Measurements from ENCODE around the gene RPS21. TPM values are rescaled to one million over a fixed set of nuclear protein-coding genes. Genes with fewer than 3 reads are reported as not detected.

The RPS21 gene
- polyA plus RNA-seq, 12 donors = 692 to 1,144 (median 1,032) TPM; not detected in 1

GRCh38 chr20:62374331-62375152 lies 12.4 kb upstream of the RPS21 start:
- DNase-seq = no peak

- DNase-seq = no peak
These were observed 10.5 kb upstream of the RPS21 start for GRCh38 chr20:62376112-62377063.

GRCh38 chr20:62377064-62377461 lies 9.8 kb upstream of the RPS21 start:
- no peak for DNase-seq

- no peak for DNase-seq
These were observed 9.2 kb upstream of the RPS21 start for GRCh38 chr20:62377615-62378178.

DNA sequence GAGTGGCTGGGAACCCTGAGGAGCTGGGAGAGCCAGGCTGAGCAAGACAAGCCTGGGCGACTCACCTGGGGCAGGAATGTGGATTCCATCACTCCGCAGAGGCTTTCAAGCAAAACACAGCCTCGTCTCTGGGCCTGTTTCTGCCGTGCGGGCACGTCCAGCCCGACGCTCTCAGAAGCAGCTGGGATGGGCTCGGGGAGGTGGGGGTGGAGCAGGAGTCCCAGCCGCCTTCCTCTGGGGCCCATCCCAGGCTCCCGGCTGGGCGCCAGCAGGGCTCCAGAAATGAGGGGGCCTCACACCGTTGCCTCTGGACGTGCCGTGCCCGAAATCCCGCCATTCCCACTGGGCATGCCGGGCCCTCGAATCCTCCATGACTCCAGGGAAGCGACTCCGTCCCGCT lies 8.7 kb upstream of the RPS21 start:
- DNase-seq = no peak

DNA sequence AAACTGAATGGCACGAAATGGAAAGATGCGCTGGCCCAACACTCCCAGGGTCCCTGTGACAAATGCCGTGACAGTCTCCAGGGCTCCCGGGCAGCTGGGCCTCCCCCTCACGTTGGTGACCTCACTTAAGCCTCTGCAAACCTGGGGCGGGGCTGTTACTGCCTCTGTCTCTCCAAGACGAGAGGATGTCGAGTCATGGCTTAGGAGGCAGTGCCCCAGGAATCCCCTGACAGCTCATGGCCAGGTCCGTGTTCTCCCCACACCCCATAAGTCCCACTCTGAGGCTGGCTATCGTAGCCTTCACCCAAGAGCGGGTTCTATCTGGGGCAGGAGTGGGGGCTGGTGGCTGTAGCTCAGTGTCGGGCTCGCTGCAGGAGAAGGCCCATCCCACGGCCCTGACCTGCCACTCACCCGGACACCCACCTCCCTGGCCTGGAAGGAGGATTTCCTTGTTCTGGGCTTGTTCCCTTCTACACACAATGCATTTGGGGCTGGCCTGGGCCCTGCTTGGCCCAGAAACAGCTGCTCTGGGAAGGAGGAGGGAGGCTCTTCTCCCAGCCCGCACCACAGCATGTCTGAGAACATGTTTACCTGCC lies 5.6 kb upstream of the RPS21 start:
- no peak for DNase-seq

DNA sequence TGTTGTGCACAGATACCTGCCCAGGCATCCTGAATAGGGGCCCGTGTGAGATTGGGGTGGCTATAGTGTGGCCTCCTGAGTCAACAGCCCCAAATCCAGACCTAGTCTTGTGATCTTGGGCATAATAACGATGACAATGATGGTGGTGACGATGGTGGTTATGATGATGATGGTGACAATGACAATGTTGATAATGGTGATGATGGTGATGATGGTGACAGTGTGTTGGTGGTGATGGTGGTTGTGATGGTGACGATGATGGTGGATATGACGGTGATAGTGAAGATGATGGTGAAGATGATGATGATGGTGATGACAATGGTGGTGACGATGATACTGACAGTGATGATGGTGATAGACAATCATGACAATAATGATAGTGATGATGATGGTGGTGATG lies 5.1 kb upstream of the RPS21 start:
- DNase-seq = no peak

GRCh38 chr20:62382306-62383198 lies 4.4 kb upstream of the RPS21 start:
- DNase-seq = peak; percentile 70

DNA sequence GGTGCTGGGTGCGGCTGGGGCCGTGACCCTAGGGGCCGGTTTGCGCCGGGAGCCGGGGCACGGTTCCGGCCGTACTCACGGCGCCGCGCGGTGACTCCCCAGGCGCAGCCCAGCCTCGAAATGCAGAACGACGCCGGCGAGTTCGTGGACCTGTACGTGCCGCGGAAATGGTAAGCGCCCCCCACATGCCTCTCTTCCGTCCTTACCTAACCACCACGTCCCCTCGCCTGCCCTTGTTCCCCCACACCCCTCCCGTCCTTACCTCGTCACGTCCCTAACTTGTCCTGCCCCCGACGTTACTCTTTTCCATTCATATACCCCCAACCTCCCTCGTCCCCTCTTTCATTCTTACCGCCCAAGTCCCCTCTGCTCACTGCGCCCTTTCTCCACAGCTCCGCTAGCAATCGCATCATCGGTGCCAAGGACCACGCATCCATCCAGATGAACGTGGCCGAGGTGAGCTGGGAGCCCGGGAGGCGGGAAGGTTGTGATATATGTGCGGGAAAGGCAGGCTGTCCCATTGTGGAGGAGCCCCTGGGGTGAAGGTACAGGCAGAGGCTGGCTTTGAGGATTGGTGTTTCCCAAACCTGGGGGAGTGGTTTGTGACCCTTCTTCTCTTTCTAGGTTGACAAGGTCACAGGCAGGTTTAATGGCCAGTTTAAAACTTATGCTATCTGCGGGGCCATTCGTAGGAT lies 463 bp downstream of the RPS21 start:
- DNase-seq = no peak

- no peak for DNase-seq
These were observed 1.2 kb downstream of the RPS21 start for GRCh38 chr20:62387933-62388635.

DNA sequence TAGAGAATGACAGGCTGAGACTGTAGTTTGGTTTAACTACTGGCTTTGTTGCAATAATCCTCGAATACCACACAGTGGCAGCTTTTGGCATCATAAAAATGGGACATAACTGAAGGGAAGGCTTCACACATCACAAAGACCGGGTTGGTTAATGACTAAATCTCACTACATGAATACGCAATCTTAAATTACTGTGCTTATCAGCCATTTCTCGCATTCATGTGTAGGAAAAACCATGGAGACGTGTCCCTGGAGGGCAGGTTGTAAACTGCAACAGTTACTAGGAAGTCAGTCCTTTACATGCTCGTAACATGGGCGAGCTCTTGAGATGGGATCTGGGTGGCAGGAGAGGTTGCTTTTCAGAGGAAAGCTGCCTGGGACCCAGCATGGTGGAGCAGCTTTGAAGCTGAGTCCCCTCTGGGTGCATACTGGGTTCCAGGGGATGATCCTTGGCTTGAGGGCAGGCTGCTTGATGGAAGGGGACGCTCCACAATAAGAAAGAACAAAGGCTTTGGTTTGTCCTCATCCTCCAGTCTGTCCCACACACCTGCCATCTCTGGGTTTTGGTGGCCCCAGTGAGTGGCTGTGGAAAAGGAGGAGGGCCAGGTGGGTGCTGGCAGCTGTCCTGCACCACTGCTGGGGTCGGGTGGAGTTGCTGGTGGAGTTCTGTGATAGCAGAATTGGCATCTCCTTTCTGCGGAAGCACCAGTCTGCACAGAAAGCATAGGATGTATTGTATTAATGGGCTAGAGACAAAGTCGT lies 2.1 kb downstream of the RPS21 start:
- DNase-seq = no peak

GRCh38 chr20:62389601-62390087 lies 2.7 kb downstream of the RPS21 start:
- DNase-seq = no peak

- no peak for DNase-seq
These were observed 3.6 kb downstream of the RPS21 start for GRCh38 chr20:62390317-62391164.

DNA sequence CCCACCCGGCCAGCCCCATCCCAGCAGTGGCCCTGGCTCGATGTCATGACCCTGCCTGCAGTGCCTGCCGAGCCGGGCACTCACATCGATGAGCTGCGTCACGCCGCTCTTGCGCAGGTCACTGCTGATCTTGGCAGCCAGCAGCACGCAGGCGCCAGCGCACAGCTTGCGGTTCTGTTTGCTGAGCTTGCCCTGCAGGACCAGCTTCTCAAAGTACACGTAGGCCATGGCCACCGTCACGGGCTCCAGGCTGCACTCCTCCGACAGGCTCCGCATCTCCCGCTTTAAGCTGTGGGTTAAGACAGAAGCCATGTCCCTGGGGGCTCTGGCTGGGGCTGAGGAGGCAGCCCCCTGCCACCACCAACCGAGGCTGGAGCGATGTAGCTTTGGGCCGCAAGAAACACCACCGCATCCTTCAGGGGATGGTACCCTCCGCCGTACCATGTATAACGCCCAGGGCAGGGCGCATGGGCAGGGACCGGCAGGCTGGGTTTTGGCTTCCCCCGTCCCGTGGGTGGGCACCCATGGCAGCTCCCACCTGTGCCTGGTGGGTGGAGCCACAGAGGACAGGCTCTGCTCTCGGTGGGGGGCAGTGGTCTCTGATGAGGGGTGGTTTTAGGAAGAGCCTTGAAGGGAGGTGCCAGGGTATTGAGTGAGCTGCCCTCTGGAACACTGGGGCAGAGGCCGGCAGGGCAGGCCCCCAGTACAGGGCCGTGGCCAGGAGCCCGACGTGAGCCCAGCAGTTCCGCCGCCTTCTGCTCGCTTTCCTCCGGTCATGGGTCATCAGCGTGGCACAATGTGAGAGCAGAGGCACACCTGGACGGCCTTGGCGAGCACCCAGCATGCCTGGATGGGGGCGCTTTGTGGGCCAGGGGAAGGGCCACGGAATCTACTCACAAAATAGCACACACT lies 4.5 kb downstream of the RPS21 start:
- no peak for DNase-seq

GRCh38 chr20:62392077-62392418 lies 5.1 kb downstream of the RPS21 start:
- no peak for DNase-seq

DNA sequence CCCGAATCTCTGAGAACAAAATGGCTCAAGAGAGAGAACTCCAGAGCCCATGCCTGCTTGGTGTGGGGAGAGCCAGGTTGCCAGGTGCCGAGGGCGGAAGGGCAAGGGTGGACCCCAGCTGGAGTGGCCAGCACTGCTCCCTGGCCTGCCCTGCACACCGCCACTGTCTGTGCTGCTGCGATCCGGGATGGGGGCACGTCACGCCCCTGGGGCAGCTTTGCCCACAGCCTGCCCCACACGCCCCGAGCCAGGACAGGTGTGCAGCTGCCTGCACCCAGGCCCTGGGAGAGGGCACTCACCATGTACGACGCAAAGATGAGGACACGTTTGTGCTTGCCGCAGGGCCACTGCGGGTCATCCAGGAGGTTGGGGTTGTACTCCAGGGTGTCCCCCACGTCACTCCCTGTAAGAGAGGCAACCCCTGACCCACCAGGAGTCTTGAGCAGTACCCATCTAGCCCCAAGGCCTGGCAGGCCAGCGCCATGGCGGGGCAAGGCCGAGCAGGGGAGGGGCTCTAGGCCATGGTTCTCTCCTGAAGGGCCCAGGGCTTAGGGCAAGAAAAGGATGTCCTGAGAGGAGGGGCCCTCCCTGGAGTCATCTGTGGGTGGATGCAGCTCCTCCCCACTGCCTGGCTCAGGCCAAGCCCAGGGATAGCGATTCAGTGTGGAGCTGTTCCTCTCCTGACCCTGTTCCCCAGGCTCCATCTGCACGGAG lies 5.9 kb downstream of the RPS21 start:
- no peak for DNase-seq

Measured in muscle of arm (tissue), 12 donors.